ENCODE results near the gene CTNNA3.
"Not testable (repeated sequence)": the region's sequence is repeated elsewhere in the genome, so short reads cannot be mapped to it uniquely, and the experiment has no call there.

CTNNA3 gene

DNA sequence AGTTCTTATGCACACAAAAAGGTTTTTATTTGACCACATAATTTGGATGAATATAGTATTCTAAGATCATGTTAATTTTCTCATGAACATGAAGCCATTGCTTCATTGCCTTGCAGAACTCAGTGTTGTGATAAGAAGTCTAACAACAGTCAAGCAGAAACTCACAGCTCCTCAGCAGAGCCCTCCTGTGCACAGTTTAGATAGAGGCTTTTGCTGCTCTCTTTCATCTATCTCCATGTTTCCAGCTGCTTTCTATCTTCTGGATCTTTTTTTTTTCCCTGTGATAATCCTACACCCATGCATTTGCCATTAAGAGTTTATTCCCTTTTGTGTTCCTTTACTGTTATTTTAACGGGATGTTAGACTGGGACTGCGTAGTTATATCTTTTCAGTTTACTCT, 1327.8 kb downstream of the CTNNA3 start:
- DNase-seq (ENCODE audit: low spot score) = no peak

DNA sequence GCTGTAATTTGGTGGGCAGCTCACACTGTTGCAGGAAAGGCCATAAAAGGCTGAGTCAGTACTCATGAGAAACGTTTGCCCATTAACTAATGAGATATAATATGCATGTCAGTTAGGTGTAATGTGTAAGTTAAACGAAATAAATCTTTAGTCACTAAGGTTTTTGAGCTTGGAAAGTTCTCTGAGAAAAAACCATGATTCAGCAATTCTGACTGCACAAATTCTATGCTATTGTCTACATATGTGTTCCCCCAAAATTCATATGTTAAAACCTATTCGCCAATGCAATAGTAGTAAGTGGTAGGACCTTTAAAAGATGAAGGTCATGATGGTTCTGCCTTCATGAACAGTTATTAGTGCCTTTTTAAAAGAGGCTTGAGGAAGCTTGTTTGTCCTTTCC, 1329.8 kb downstream of the CTNNA3 start:
- DNase-seq (ENCODE audit: low spot score) = no peak

DNA sequence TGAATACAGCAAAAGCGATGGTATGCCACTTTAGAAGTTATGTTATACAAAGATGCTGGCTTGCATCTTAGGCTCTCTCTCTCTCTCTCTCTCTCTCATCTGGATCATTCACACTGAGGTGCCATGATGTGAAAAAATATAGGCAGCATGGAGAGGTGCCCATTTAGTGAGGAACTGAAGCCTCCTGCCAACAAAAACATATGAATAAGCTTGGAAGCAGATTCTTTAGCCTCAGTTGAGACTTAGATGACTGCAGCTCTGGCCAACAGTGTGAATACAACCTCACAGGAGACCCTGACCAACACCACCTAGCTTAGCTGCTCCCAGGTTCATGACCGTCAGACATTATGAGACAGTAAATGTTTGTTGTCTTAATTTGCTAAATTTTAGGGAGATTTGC, 1330.3 kb downstream of the CTNNA3 start:
- no peak for DNase-seq (ENCODE audit: low spot score)

DNA sequence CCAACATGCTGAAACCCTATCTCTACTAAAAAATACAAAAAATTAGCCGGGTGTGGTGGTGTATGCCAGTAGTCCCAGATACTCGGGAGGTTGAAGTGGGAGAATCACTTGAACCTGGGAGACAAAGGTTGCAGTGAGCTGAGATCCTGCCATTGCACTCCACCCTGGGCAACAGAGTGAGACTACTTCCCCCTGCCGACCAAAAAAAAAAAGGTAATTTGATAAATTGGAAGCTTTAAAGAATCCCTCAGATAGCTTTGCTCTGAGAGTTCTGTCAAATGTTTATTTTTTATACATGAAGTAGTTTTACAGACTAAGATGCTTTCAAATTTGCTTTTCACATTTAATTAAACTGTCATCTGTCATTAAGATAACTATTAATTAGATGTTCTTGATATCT, 1333.5 kb downstream of the CTNNA3 start:
- DNase-seq (ENCODE audit: low spot score) = no peak

DNA sequence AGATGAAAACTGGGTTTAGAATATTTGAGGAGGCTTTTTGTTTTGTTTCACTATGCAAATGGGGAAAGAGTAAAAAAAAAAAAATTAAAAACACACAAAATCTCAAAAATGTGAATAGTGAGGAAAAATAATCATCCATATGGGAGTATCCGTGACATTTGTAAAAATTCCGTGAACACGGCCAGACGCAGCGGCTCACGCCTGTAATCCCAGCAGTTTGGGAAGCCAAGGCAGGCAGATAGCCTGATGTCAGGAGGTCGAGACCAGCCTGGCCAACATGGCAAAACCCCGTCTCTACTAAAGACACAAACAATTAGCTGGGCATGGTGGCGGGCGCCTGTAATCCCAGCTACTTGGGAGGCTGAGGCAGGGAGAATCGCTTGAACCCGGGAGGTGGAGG, 1342.2 kb downstream of the CTNNA3 start:
- not testable (repeated sequence) for DNase-seq (ENCODE audit: low spot score)

DNA sequence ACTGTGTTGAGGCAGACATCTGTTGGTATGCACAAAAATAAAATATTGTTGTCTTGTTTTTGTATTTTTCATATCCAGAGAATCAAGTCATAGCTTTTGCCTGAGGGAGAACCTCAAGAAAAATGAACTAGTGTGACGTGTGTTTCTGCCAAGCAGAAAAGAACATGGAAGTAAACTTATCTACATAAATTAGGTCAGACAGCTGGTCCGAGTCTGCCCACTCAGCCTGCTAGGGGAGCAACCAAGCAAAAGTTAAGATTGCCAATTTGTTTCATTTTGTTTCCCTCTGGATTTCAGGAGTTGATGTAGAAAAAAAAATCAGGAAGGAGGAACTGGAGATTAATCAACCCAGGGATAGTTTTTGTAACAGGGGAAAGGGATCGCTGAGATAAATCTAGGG, 1342.6 kb downstream of the CTNNA3 start:
- no peak for DNase-seq (ENCODE audit: low spot score)

DNA sequence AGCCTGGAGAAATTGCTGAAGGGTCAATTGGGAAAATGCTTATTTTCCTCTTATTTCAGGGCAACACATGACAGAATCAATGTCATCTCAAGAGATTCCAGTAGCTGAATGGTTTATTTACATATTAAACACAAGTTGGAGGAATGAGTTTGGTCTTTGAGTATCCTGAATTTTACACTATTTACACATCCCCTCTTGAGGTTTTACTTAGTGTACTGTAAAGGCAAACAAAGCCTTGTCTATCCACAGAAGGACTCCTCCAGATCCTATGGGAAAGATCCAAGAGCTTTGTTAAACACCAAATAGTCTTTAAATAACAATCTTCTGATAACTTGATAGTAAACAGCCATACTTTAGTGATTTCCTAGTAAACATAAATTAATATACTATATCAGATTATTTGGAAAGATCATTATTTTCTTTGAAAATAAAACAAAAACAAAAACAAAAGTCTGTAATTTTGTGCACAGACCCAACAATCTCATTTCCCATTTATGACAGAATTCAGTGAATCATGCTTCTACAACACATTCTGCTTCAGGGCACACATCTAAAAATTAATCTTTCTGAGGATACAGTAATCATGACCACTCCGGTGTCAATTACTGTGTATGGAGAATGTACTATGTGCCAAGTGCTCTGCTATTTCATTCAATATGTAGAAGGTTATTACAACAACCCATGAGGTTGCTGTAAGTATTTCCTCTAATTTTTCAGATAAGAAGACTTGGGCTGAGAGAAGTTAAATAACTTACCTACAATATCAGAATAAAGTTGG, 1345.2 kb downstream of the CTNNA3 start:
- no peak for DNase-seq (ENCODE audit: low spot score)

DNA sequence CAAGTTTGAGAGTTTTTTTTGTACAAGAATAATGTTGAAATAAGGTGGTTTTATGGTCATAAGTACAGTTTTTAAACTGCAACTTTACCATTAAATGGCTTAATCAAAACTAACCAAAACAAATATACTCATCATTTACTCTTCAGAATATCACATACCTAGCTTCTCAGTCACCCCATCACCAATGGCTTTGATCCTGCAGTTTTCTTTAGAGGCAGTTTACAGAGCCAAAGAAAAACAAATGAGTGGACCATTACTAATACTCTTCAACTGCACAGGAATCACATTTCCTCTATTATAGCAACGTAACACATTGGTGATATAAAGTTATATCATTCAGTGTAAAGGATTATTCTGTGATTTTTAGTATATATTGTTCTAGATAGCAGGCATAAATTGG, 1346.3 kb downstream of the CTNNA3 start:
- DNase-seq (ENCODE audit: low spot score) = no peak

DNA sequence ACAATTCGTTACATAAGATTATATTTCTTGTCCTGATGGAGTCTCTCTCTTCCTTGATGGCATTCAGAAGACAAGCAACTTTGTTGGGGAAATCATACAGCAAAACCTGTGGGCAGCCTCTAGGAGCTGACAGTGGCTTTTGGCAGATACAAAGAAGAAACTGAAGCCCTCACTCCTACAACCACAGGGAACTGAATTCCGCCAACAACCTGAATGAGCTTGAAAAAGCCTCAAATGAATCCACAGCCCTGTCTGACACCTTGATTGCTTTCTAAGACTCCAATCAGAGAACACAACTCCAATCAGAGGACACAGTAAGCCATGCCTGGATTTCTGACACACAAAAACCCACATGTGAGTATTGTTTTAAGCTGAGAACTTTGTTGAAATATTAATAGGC, 1346.9 kb downstream of the CTNNA3 start:
- DNase-seq (ENCODE audit: low spot score) = no peak

DNA sequence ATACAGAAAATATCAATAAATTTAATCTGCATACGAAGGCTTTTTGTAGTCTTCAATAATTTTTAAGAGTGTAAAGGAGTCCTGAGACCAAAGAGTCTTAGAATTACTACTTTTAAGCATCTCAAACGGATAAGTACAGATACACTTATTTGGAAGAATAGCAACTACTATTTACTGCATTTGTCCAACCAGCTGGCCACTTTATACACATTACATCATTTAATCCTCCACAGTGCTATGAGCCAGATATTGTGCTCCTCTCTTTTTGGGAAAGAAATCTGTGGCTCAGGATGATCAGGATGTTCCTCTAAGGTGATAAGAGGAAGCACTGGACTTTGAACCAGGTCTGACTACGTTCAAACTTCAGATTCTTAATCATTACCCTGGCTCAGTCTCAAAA, 1358.8 kb downstream of the CTNNA3 start:
- no peak for DNase-seq (ENCODE audit: low spot score)

DNA sequence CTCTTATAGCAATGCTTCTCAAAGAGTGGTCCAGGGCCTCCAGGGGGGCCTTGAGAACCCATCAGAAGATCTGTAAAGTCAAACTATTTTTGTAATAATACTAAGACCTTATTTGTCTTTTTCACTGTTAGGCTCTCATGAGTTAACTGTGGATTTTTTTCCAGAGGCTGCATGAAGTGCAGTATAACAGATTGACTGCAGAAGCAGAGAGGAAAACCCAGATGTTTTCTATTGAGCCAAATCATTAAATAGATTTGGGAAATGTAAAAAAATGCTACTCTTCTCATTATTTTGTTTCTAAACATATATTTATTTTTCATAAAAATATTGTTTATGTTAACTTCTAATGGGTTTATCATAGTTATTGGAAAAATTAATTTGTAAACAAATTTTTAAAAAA, 1359.2 kb downstream of the CTNNA3 start:
- DNase-seq (ENCODE audit: low spot score) = no peak

DNA sequence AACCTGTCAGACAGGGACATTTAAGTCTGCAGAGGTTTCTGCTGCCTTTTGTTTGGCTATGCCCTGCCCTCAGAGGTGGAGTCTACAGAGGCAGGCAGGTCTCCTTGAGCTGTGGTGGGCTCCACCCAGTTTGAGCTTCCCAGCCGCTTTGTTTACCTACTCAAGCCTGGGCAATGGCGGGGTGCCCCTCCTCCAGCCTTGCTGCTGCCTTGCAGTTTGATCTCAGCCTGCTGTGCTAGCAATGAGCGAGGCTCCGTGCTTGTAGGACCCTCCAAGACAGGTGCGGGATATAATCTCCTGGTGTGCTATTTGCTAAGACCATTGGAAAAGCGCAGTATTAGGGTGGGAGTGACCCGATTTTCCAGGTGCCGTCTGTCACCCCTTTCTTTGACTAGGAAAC, 1360.2 kb downstream of the CTNNA3 start:
- DNase-seq (ENCODE audit: low spot score) = not testable (repeated sequence)

DNA sequence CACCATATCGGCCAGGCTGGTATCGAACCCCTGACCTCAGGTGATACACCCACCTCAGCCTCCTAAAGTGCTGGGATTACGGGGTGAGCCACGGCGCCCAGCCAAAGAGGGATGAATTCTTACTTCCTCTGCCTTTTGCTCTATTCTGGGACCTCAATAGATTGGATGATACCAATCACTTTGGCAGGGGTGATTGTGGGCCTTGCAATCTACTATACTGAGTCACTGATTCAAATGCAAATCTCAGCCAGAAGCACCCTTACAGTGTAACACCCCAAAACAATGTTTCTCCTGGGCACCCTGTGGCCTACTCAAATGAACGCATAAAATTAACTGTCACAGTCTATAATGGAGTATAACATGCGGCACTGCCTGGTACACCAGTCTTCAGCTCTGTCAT, 1366.8 kb downstream of the CTNNA3 start:
- DNase-seq (ENCODE audit: low spot score) = no peak

DNA sequence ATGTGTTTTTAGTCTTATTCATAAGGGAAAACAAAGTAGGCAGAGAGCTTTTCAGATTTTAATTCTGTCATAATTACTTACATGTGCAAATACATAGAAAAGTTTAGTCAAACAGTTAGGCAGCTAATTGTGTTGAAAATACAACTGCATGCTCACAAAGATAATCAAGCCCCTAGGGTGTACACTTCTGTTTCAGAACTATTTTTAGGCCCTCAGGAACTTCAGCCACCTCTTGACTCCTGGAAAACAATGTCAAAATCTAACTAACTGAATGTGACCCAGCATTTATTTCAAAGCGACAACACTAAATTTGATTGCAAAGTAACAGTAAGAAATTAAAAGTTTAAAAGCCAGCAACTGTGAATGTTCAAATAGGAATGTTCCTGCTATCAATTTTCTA, 1369.1 kb downstream of the CTNNA3 start:
- no peak for DNase-seq (ENCODE audit: low spot score)

DNA sequence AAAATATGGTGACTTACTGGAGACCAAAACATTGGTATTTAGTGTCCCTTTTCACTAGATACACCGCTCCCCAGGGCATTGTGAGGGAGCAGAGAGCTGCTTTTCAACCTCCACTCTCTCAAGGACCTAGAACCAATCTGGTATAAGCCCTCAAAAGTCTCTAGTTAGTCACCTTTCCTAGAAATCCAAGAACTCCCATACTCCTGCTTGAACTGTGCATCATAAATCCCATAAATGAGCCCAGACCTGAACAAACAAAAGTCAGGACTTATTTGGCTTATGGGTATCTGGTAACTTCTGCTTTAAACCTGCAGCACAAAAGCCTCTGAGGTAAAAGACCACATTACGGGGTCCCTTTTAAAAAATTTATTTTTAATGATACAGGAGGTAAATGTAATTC, 1373.2 kb downstream of the CTNNA3 start:
- no peak for DNase-seq (ENCODE audit: low spot score)

DNA sequence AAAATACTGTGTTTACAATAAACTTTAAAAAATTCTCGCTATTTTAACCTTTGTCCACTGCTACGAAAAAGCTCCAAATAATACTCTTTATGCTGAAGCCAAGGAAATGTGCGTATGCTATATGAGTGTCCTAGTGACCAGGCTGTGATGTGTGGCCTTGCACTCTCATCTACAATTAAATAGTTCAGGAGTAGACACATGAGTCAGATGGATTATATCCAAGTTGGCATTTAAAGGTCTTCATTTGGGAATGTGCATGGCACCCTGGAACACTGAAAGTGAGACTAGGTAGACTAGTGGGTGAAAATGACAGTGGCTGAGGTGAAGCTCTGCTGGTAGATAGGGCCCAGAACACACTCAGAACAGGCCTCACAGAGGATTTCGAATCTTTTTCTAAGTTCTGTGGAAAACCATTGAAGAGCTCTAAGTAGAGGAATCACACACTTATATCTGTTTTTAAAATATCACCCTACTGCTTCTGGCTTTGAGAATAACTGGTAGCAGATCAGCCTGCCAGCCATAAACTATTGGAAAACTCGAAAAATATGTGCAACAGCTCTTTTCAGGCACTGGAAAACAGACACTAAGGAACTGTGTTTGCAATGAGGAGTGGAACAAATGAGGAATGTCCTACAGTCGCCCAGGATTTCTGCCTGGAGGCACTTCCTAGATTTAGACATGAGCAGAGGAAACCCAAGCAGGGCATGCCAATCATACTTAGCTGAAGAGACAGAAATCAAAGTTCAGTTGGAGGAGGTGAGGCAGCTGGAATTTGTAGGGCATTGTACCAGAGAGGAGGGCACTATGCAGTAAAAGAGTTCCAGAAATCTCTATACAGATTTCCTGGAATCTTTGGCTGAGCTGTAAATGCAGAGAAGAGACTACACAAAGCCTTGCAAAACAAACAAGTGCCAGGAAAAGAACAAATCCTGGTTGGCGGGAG, 1374.0 kb downstream of the CTNNA3 start:
- peak; percentile 61 for DNase-seq (ENCODE audit: low spot score)

DNA sequence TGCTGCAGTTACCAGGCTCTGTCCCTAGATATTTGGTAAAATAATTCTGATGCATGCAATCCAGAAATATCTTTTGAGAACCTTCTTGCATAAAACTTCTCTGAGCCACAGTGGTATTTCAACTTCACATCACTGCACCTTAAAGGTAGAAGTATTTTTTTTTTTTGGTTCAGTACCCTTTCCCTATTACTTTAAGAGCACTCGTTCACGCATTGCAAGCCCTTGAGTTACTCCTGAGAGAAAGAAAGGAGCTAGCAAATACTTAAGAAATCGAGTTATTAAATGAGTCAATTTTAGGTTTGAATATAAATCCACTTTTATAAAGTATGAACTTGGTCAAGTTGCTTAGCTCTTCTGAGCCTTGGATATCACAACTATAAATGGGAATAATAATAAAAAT, 1377.2 kb downstream of the CTNNA3 start:
- DNase-seq (ENCODE audit: low spot score) = no peak

DNA sequence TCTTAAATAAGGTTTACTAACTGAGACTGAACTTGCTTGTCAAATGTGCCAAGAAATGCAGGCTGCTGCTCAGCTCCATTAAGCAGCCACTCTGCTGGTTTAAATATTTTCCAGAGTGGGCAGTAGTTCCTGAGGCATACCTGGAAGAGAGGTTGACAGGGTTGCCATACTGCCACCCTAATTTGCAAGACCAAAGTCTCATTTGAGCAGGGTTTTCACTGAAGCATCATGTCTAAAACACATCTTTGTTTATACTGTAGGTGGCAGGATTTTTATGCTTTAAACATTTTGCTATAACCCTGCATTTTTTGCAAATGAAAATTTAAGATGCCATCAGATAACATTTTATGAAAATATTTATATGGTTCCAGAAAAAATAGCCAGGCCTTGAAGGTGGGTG, 1388.2 kb downstream of the CTNNA3 start:
- no peak for DNase-seq (ENCODE audit: low spot score)

DNA sequence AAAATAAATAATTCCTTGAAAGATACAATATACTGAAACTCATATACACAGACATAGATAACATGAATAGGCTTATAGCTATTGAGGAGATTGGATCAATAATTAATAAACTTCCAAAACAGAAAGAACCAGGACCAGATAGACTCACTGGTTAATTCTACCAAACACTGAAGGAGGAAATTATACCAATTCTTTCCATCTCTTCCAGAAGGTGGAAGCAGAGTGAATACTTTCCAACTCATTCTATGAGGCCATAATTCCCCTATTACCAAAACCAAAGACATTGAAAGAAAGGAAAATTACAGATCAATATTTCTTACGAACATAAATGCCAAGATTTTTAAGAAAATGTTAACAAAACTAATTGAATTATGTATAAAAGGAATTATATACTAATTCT, 1394.9 kb downstream of the CTNNA3 start:
- no peak for DNase-seq (ENCODE audit: low spot score)

DNA sequence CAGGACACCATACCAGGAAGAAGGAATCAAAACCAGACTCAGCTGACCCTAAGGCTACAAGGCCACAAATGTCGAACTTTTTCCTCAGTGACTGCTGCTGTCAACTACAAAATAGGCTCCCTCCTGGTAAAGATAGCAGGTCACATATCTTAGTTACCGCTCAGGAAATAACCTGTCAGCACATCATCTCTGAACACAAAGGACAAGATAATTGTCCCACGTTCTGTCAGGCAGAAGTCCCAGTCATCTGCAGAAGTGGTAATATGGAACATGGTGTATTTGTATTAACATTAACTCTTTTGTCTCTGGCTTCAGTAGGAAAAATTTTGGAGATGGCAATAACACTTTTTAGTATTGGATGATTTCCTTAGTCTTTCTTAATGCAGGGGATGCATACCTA, 1400.4 kb downstream of the CTNNA3 start:
- no peak for DNase-seq (ENCODE audit: low spot score)

DNA sequence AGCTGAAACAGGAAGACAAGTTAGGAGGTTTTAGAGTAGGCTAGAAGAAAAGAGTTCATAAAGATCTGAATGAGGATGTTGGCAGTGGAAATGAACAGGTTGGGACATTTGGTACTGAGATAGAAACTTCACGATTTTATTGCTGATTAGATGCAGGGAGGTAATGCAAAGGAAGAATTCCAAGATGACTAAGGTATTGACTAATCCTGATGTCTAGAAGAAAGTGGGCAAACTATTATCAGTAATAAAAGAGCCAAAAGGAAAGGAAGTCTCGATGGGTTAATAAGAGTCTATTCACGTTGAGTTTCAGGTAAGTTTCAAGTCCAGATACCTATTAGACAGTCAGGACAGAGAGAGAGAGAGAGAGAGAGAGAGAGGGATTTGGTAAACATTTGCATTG, 1401.5 kb downstream of the CTNNA3 start:
- DNase-seq (ENCODE audit: low spot score) = no peak

DNA sequence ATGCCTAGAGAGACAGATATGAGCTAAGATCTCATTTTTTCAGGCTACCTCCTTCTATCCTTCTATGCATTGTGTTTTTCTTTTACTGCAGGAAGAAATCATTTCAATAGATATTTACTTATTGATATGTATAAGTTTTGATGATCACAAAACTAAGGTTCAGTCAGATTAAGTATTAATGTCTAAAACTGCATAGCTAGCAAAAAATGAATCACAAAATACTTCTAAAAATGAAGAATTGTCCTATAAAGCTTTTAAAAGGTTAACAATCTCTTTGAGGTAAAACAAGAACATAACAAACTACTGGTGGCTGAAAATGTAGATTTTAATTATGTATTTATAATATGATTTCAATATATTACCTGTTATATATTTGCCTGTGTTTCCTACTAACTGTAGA, 1403.1 kb downstream of the CTNNA3 start:
- DNase-seq (ENCODE audit: low spot score) = no peak

DNA sequence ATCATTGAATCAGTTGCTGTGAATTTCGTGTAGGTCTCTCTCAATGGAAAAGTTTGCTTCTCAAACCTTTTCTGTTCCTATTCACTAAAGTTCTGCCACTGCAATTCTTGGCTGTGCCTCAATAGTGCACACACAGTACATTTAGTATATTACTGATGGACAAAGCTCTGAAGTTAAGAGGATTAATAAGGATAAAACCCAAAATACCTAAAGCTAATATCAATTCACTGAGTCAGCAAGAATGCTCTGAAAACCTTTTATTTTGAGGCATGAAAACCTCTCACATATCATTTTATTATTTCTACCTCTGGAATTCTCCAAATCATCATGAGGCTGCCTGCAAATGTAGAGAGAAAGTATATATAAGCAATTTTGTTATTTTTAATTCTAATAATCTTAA, 1403.5 kb downstream of the CTNNA3 start:
- DNase-seq (ENCODE audit: low spot score) = no peak
